ENCODE measurements around the gene TMEM37.

DNA sequence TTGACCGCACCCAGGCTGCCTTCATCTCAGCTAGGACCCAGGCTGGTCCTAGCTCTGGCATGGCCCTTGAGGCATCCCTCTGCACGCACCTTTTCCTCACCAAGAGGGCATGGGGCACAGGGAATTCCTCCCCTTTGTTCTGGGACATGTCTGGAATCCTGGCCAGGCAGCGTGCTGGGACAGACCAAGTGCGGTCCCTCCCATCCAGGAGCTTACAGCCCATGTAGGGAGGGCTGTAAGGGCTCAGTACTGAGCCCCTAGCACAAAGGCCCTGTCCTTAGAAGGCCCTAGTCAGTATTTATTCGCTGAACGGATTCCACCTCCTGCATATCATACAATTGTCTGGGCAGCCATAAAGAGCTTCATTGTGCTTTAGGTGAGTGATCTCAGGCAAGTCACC lies 3.0 kb downstream of the TMEM37 start:
- no peak for TF ChIP-seq POLR2A (IDR thresholded peaks at IDR 0.05)
- TF ChIP-seq, protein P1, sequence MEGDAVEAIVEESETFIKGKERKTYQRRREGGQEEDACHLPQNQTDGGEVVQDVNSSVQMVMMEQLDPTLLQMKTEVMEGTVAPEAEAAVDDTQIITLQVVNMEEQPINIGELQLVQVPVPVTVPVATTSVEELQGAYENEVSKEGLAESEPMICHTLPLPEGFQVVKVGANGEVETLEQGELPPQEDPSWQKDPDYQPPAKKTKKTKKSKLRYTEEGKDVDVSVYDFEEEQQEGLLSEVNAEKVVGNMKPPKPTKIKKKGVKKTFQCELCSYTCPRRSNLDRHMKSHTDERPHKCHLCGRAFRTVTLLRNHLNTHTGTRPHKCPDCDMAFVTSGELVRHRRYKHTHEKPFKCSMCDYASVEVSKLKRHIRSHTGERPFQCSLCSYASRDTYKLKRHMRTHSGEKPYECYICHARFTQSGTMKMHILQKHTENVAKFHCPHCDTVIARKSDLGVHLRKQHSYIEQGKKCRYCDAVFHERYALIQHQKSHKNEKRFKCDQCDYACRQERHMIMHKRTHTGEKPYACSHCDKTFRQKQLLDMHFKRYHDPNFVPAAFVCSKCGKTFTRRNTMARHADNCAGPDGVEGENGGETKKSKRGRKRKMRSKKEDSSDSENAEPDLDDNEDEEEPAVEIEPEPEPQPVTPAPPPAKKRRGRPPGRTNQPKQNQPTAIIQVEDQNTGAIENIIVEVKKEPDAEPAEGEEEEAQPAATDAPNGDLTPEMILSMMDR (IDR thresholded peaks at IDR 0.05) = no peak
